GM12878 (cell line): ENCODE measurements around the gene NTSR1. TPM values are rescaled to one million over a fixed set of nuclear protein-coding genes. Genes with fewer than 3 reads are reported as not detected.

Experiments used
- ATAC-seq: fragments of 200-7000 bp; cut with Tn5 transposase; 3 replicates; pipeline ENCODE4 v1.9.1; 2020; ENCODE audit warnings: mild to moderate bottlenecking, moderate library complexity
- BruUV-seq: library from RNA; stranded (reverse); fragments of 400-500 nt; replicated peaks from 2 replicates; lab custom pipeline; 2021; lab: Mats Ljungman, UMichigan
- CTCF ChIA-PET: fragments of 300-600 bp; sonication (Branson Sonifier 250); formaldehyde crosslinking; extraction: SDS; loops from one replicate; lab custom pipeline; 2021; ENCODE audit warnings: inconsistent platforms; lab: Yijun Ruan, JAX
- POLR2A ChIA-PET: fragments of 350-600 bp; formaldehyde crosslinking; extraction: SDS; loops from one replicate; lab custom pipeline; 2021; ENCODE audit warnings: inconsistent platforms; lab: Charles Lee
- RAD21 ChIA-PET: fragments of 300-600 bp; sonication (Branson Sonifier 250); formaldehyde crosslinking; loops from one replicate; lab custom pipeline; 2023; ENCODE audit warnings: antibody characterized with exemption; ENCODE audit not compliant: unreplicated experiment; lab: Charles Lee
- SMC1A ChIA-PET: fragments of 300-600 bp; sonication (Branson Sonifier 250); formaldehyde crosslinking; loops from one replicate; lab custom pipeline; 2023; ENCODE audit not compliant: unreplicated experiment, uncharacterized antibody; lab: Charles Lee
- DNase-seq: peaks from one replicate; pipeline ENCODE4 v3.0.0-alpha.2; 2011; ENCODE audit warnings: low read depth, low spot score
- FAIRE-seq: peaks from 3 replicates; lab custom pipeline; 2011; peaks lifted over from hg19 to GRCh38; lab: Jason Lieb, UNC
- H2AFZ ChIP-seq: 2 replicates; pipeline ENCODE4 v1.6.0; 2011; ENCODE audit warnings: low read depth, low read length, control low read depth; ENCODE audit not compliant: control insufficient read depth
- H3K27ac ChIP-seq: 2 replicates; pipeline ENCODE4 v1.5.1; 2011; ENCODE audit warnings: control low read depth; ENCODE audit not compliant: control insufficient read depth, insufficient read depth
- H3K27me3 ChIP-seq, 2 experiments: replicated peaks in 1 of 2; 2 replicates each; pipeline versions ENCODE4 v1.6.0 to v1.6.1; 2011; ENCODE audit warnings: low read length in 1 of 2; ENCODE audit not compliant: control insufficient read depth in 2 of 2, insufficient read depth in 2 of 2
- H3K36me3 ChIP-seq, 2 experiments: 2 replicates each; pipeline ENCODE4 v1.5.1; 2011; ENCODE audit warnings: low read length in 1 of 2; ENCODE audit not compliant: control insufficient read depth in 2 of 2, insufficient read depth in 2 of 2
- H3K4me1 ChIP-seq: 2 replicates; pipeline ENCODE4 v1.6.1; 2011; ENCODE audit warnings: mild to moderate bottlenecking, low read length, moderate library complexity, mixed read lengths; ENCODE audit not compliant: control insufficient read depth, insufficient read depth
- H3K4me2 ChIP-seq: 2 replicates; pipeline ENCODE4 v1.6.0; 2011; ENCODE audit warnings: control low read depth; ENCODE audit not compliant: control insufficient read depth, insufficient read depth
- H3K4me3 ChIP-seq: fragments of 200-600 bp; sonication (generic); 2 replicates; pipeline ENCODE4 v1.5.1; 2016
- H3K79me2 ChIP-seq: 2 replicates; pipeline ENCODE4 v1.6.0; 2011; ENCODE audit warnings: low read length; ENCODE audit not compliant: control insufficient read depth, insufficient read depth
- H3K9ac ChIP-seq: 2 replicates; pipeline ENCODE4 v1.8.0; 2011; ENCODE audit warnings: low read length, control low read depth, mixed read lengths; ENCODE audit not compliant: control insufficient read depth, insufficient read depth
- H3K9me3 ChIP-seq: replicated peaks from 3 replicates; pipeline ENCODE4 v1.5.1; 2011; ENCODE audit warnings: mild to moderate bottlenecking, low read length; ENCODE audit not compliant: control insufficient read depth, insufficient read depth
- H4K20me1 ChIP-seq: 2 replicates; pipeline ENCODE4 v1.6.0; 2011; ENCODE audit not compliant: control insufficient read depth, insufficient read depth
- BACH1 ChIP-seq: fragments of 450-650 bp; IDR thresholded peaks from 2 replicates; pipeline ENCODE4 v1.6.1; 2017; ENCODE audit warnings: mild to moderate bottlenecking, borderline replicate concordance
- E2F4 ChIP-seq: IDR thresholded peaks from 2 replicates; pipeline ENCODE4 v1.6.1; 2012; ENCODE audit warnings: low read depth, low read length, improper control_type of control experiment
- SUZ12 ChIP-seq: fragments of 200-600 bp; sonication (generic); IDR thresholded peaks from one replicate; pipeline ENCODE4 v1.6.1; 2018; ENCODE audit warnings: antibody characterized with exemption, mild to moderate bottlenecking; ENCODE audit not compliant: unreplicated experiment
- TAF1 ChIP-seq: IDR thresholded peaks from 2 replicates; pipeline ENCODE4 v1.6.1; 2011; ENCODE audit warnings: mild to moderate bottlenecking, low read depth, low read length, borderline replicate concordance
- TBL1XR1 ChIP-seq: IDR thresholded peaks from 2 replicates; pipeline ENCODE4 v1.6.1; 2012; ENCODE audit warnings: low read depth, low read length, improper control_type of control experiment
- WGBS: methylation state at CpG from one replicate; pipeline ENCODE4 v1.1.6; 2016; ENCODE audit warnings: low lambda C conversion rate; ENCODE audit not compliant: insufficient replicate concordance, insufficient coverage; ENCODE audit errors: missing lambda C conversion rate; 5-methylcytosine and 5-hydroxymethylcytosine counted together
- in situ Hi-C: fragments of 300-500 bp; cut with MboI; formaldehyde crosslinking; loops from 9 replicates; pipeline ENCODE4 v1.14.3; 2018; ENCODE audit warnings: mixed read lengths
- intact Hi-C: fragments of 100-400 bp; cut with micrococcal nuclease; formaldehyde crosslinking; loops from one replicate; pipeline ENCODE4 v1.14.2; 2022; ENCODE audit not compliant: unreplicated experiment
- polyA plus RNA-seq, 11 experiments: library from polyadenylated mRNA; depleted of rRNA in 4 of 11; unstranded in 6 of 11; stranded (reverse) in 5 of 11; fragments of >200 nt; fragmentation: Nextera tagmentation in 4 of 11; fragmentation: Illumina TruSeq in 1 of 11; extraction: Ambion mirVana in 4 of 11; extraction: Trizol in 1 of 11; gene quantifications; 1 replicate in 1 of 11; 2 replicates in 10 of 11; pipeline versions ENCODE4 v1.2.1 to v1.2.3, GENCODE V29; 2011 to 2016; ENCODE audit warnings: inconsistent platforms in 2 of 11, missing spikeins in 2 of 11, low read depth in 1 of 11
- total RNA-seq, 4 experiments: library from RNA; depleted of rRNA in 3 of 4; stranded (reverse); fragments of >200 nt in 3 of 4; fragmentation: Illumina TruSeq in 1 of 4; extraction: Trizol in 1 of 4; gene quantifications; 2 replicates each; pipeline versions ENCODE4 v1.2.1 to v1.2.3, GENCODE V29; 2013 to 2021
- TF ChIP-seq, protein P1 (sequence below): fragments of 450-650 bp; IDR thresholded peaks from 2 replicates; pipeline ENCODE4 v1.6.1; 2016; ENCODE audit warnings: mild to moderate bottlenecking

NTSR1 gene
- total and polyA plus RNA-seq, 10 of the 15 experiments (the other 5 are each of a cell fraction or from before 2014, with no cell fraction given) = not detected

GRCh38 chr20:62777528-62777830 lies 68.8 kb downstream of the NTSR1 start:
- RAD21 ChIA-PET = no interaction called here
- WGBS = 94% methylated on average over 8 of the region's 8 CpGs
- H3K9ac ChIP-seq = no peak overlapping the region
- FAIRE-seq (no peak), DNase-seq (no peak), ATAC-seq (no peak)
- in situ Hi-C loops = loop anchor here (5.0 kb wide), 1 partner anchor 50 kb away; no protein-coding TSS in a partner anchor
- no peaks in the 10 kb centered on the region for H3K79me2 ChIP-seq
- peaks cover 0 to 1% of the 10 kb centered on the region in 2 experiments; a peak in 1 of 4 replicates for H3K27me3 ChIP-seq
- H3K4me1 ChIP-seq = peaks cover 10% of the 10 kb centered on the region
- intact Hi-C loops = no loop called here
- no peak overlapping the region for H3K4me2 ChIP-seq
- no peak overlapping the region for H3K27ac ChIP-seq
- CTCF ChIA-PET = no interaction called here
- POLR2A ChIA-PET = no interaction called here
- TF ChIP-seq, protein P1, sequence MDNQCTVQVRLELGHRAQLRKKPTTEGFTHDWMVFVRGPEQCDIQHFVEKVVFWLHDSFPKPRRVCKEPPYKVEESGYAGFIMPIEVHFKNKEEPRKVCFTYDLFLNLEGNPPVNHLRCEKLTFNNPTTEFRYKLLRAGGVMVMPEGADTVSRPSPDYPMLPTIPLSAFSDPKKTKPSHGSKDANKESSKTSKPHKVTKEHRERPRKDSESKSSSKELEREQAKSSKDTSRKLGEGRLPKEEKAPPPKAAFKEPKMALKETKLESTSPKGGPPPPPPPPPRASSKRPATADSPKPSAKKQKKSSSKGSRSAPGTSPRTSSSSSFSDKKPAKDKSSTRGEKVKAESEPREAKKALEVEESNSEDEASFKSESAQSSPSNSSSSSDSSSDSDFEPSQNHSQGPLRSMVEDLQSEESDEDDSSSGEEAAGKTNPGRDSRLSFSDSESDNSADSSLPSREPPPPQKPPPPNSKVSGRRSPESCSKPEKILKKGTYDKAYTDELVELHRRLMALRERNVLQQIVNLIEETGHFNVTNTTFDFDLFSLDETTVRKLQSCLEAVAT = no peak
- SMC1A ChIA-PET = no interaction called here
- no peak overlapping the region for H3K4me3 ChIP-seq
- H4K20me1 ChIP-seq = no peaks in the 10 kb centered on the region
- H3K9me3 ChIP-seq = no peaks in the 10 kb centered on the region; the same call in 2 of the 3 replicates
- BruUV-seq = no TSS peak
- no peaks in the 10 kb centered on the region for H3K36me3 ChIP-seq
- no peak overlapping the region for H2AFZ ChIP-seq

- in situ Hi-C loops = loop anchor here (5.0 kb wide), 1 partner anchor 49 kb away; no protein-coding TSS in a partner anchor
- intact Hi-C loops = no loop called here
- SMC1A ChIA-PET = no interaction called here
- no TSS peak for BruUV-seq
- POLR2A ChIA-PET = no interaction called here
- no peaks in the 10 kb centered on the region for H3K36me3 ChIP-seq
- no peak overlapping the region for H3K9ac ChIP-seq
- CTCF ChIA-PET = no interaction called here
- no peaks in the 10 kb centered on the region; the same call in 2 of the 3 replicates for H3K9me3 ChIP-seq
- DNase-seq (no peak), ATAC-seq (no peak), FAIRE-seq (no peak)
- H4K20me1 ChIP-seq = no peaks in the 10 kb centered on the region
- RAD21 ChIA-PET = no interaction called here
- no peak overlapping the region for H3K4me3 ChIP-seq
- no peak overlapping the region for H3K27ac ChIP-seq
- WGBS = 95% methylated on average over 9 of the region's 9 CpGs
- TF ChIP-seq SUZ12 (no peak), E2F4 (no peak), BACH1 (no peak), TBL1XR1 (no peak), TAF1 (no peak)
- peaks cover 0 to 1% of the 10 kb centered on the region in 2 experiments; a peak in 1 of 4 replicates for H3K27me3 ChIP-seq
- H3K79me2 ChIP-seq = no peaks in the 10 kb centered on the region
- peaks cover 10% of the 10 kb centered on the region for H3K4me1 ChIP-seq
- no peak overlapping the region for H2AFZ ChIP-seq
- H3K4me2 ChIP-seq = no peak overlapping the region
Measured at GRCh38 chr20:62778058-62778457, 69.4 kb downstream of the NTSR1 start.
